H1 (cell line): Measurements from ENCODE around the gene AP2A1.

Experiments used
- EP300 ChIP-seq, 2 experiments: IDR thresholded peaks; 1 replicate in 1 of 2; 2 replicates in 1 of 2; pipeline ENCODE4 v1.6.1; 2011 to 2012; ENCODE audit warnings: low read depth in 2 of 2, low read length in 2 of 2, mild to moderate bottlenecking in 2 of 2, borderline replicate concordance in 1 of 2, inconsistent platforms in 1 of 2, moderate library complexity in 1 of 2
- JUND ChIP-seq: IDR thresholded peaks from 2 replicates; pipeline ENCODE4 v1.6.1; 2011; ENCODE audit warnings: mild to moderate bottlenecking, improper control_type of control experiment, low read length
- ZNF274 ChIP-seq: IDR thresholded peaks from 2 replicates; pipeline ENCODE4 v1.7.0; 2012; ENCODE audit warnings: low read length, borderline replicate concordance; ENCODE audit errors: extremely low read depth
- TF ChIP-seq, protein P1 (sequence below): IDR thresholded peaks from 2 replicates; pipeline ENCODE4 v1.6.1; 2012; ENCODE audit warnings: inconsistent platforms

- no peak for TF ChIP-seq EP300 (IDR thresholded peaks at IDR 0.05; ENCODE audit: borderline replicate concordance in 1 of 2, low read depth in 2 of 2, low read length in 2 of 2)
- TF ChIP-seq, protein P1, sequence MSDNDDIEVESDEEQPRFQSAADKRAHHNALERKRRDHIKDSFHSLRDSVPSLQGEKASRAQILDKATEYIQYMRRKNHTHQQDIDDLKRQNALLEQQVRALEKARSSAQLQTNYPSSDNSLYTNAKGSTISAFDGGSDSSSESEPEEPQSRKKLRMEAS: no peak
- TF ChIP-seq ZNF274: no peak
- no peak for TF ChIP-seq JUND
These were observed 49.8 kb downstream of the AP2A1 start for GRCh38 chr19:49816590-49816989.
